K562 (cell line): ENCODE data around the gene WFDC6. TPM values are rescaled to one million over a fixed set of nuclear protein-coding genes. Genes with fewer than 3 reads are reported as not detected.
A peak's percentile ranks its signal among the peaks of the same experiment; 100 is the strongest.

Experiments used
- ATAC-seq: fragments of 200-7000 bp; cut with Tn5 transposase; 3 replicates; pipeline ENCODE4 v1.9.1; 2020; ENCODE audit warnings: moderate library complexity
- BruUV-seq: library from RNA; stranded (reverse); fragments of 400-500 nt; replicated peaks from 2 replicates; lab custom pipeline; 2021; lab: Mats Ljungman, UMichigan
- CTCF ChIA-PET: fragments of 300-600 bp; formaldehyde crosslinking; extraction: SDS; loops from one replicate; lab custom pipeline; 2021; ENCODE audit warnings: low intra/inter-chr PET ratio; lab: Yijun Ruan, JAX
- POLR2A ChIA-PET: fragments of 300-600, 350-650 bp; sonication (Branson Sonifier 250); formaldehyde crosslinking; extraction: SDS; loops from one replicate; lab custom pipeline; 2021; ENCODE audit warnings: antibody characterized with exemption, inconsistent platforms; lab: Yijun Ruan, JAX
- DNase-seq, 4 experiments: peaks; one replicate each; pipeline versions ENCODE4 v3.0.0 to v3.0.0-alpha.2; 2011 to 2018; ENCODE audit warnings: low spot score in 3 of 4, mixed read lengths in 3 of 4; ENCODE audit errors: extremely low read depth in 1 of 4
- FAIRE-seq: peaks from 2 replicates; lab custom pipeline; 2011; peaks lifted over from hg19 to GRCh38; lab: Jason Lieb, UNC
- H2AFZ ChIP-seq: 2 replicates; pipeline ENCODE4 v1.6.0; 2011; ENCODE audit warnings: low read depth, low read length, control low read depth, inconsistent platforms
- H3K27ac ChIP-seq: fragments of 200-600 bp; 3 replicates; pipeline ENCODE4 v1.8.0; 2011; ENCODE audit warnings: low read depth, mild to moderate bottlenecking, control low read depth, inconsistent platforms, low read length, moderate library complexity, mixed read lengths; ENCODE audit errors: extremely low read depth
- H3K27me3 ChIP-seq, 2 experiments: fragments of 300-600 bp in 1 of 2; 2 replicates in 1 of 2; 3 replicates in 1 of 2; pipeline versions ENCODE4 v1.6.0 to v1.8.0; 2011; ENCODE audit warnings: inconsistent platforms in 2 of 2, low read length in 2 of 2, mild to moderate bottlenecking in 1 of 2, mixed read lengths in 1 of 2, moderate library complexity in 1 of 2; ENCODE audit not compliant: control insufficient read depth in 2 of 2, insufficient read depth in 2 of 2
- H3K36me3 ChIP-seq: fragments of 300-600 bp; 3 replicates; pipeline ENCODE4 v1.8.0; 2011; ENCODE audit warnings: mild to moderate bottlenecking, low read length, inconsistent platforms; ENCODE audit not compliant: control insufficient read depth, insufficient read depth
- H3K4me1 ChIP-seq, 2 experiments: fragments of 200-600 bp in 1 of 2; replicated peaks in 1 of 2; 2 replicates in 1 of 2; 3 replicates in 1 of 2; pipeline versions ENCODE4 v1.5.1 to v1.8.0; 2011; ENCODE audit warnings: inconsistent platforms in 2 of 2, low read length in 2 of 2, mild to moderate bottlenecking in 1 of 2, mixed read lengths in 1 of 2, moderate library complexity in 1 of 2; ENCODE audit not compliant: control insufficient read depth in 2 of 2, insufficient read depth in 2 of 2
- H3K4me2 ChIP-seq: 2 replicates; pipeline ENCODE4 v1.6.1; 2011; ENCODE audit warnings: low read length, control low read depth, inconsistent platforms, mixed read lengths; ENCODE audit not compliant: insufficient read depth
- H3K4me3 ChIP-seq: fragments of 200-600 bp; sonication (generic), shearing (Covaris generic); 2 replicates; pipeline ENCODE4 v1.5.1; 2016; ENCODE audit warnings: control low read depth, inconsistent platforms
- H3K79me2 ChIP-seq: fragments of 200-600 bp; 3 replicates; pipeline ENCODE4 v1.8.0; 2011; ENCODE audit warnings: low read length, inconsistent platforms; ENCODE audit not compliant: control insufficient read depth, insufficient read depth
- H3K9ac ChIP-seq, 2 experiments: 2 replicates each; pipeline versions ENCODE4 v1.6.0 to v1.6.1; 2011; ENCODE audit warnings: low read depth in 2 of 2, low read length in 2 of 2, control low read depth in 1 of 2, inconsistent platforms in 1 of 2, mild to moderate bottlenecking in 1 of 2, mixed read lengths in 1 of 2; ENCODE audit not compliant: insufficient read depth in 1 of 2
- H3K9me1 ChIP-seq: one replicate; pipeline ENCODE4 v1.6.0; 2011; ENCODE audit warnings: inconsistent platforms, mild to moderate bottlenecking, low read length, moderate library complexity; ENCODE audit not compliant: control insufficient read depth, insufficient read depth
- H3K9me3 ChIP-seq: replicated peaks from 2 replicates; pipeline ENCODE4 v1.5.1; 2011; ENCODE audit warnings: low read depth, low read length, inconsistent platforms; ENCODE audit not compliant: control insufficient read depth, insufficient read depth
- H4K20me1 ChIP-seq: replicated peaks from 2 replicates; pipeline ENCODE4 v1.6.1; 2011; ENCODE audit warnings: low read length, inconsistent platforms, mixed read lengths; ENCODE audit not compliant: control insufficient read depth, insufficient read depth
- CREB1 ChIP-seq, 2 experiments: sonication (generic) in 1 of 2; formaldehyde crosslinking in 1 of 2; IDR thresholded peaks; 2 replicates each; pipeline versions ENCODE4 v1.6.1 to v1.8.0; 2012 to 2022; ENCODE audit warnings: inconsistent platforms in 1 of 2, mild to moderate bottlenecking in 1 of 2, missing genetic modification reagents in 1 of 2, moderate library complexity in 1 of 2
- DDX20 ChIP-seq: fragments of 450-650 bp; IDR thresholded peaks from 2 replicates; pipeline ENCODE4 v1.6.1; 2016; ENCODE audit warnings: missing genetic modification characterization, low read depth, mild to moderate bottlenecking, missing compliant biosample characterization, moderate library complexity
- EGR1 ChIP-seq: fragments of 450-650 bp; conservative IDR thresholded peaks from 2 replicates; pipeline ENCODE4 v1.6.1; 2017; ENCODE audit warnings: mild to moderate bottlenecking
- FOXA3 ChIP-seq, 2 experiments: fragments of 450-650 bp in 1 of 2; sonication (generic) in 1 of 2; formaldehyde crosslinking; IDR thresholded peaks in 1 of 2; conservative IDR thresholded peaks in 1 of 2; 2 replicates each; pipeline versions ENCODE4 v1.4.0 to v1.8.0; 2020 to 2022; ENCODE audit warnings: mild to moderate bottlenecking in 2 of 2, missing genetic modification reagents in 1 of 2
- RAD21 ChIP-seq, 2 experiments: fragments of 250-450 bp in 1 of 2; fragments of 450-650 bp in 1 of 2; sonication (Bioruptor Pico) in 1 of 2; formaldehyde crosslinking in 1 of 2; IDR thresholded peaks in 1 of 2; conservative IDR thresholded peaks in 1 of 2; 2 replicates each; pipeline versions ENCODE4 v1.4.0 to v1.8.0; 2020 to 2022; ENCODE audit warnings: mild to moderate bottlenecking in 2 of 2, moderate library complexity in 1 of 2
- SMC3 ChIP-seq: conservative IDR thresholded peaks from 2 replicates; pipeline ENCODE4 v1.6.1; 2011; ENCODE audit warnings: low read depth, low read length, improper control_type of control experiment; ENCODE audit not compliant: insufficient read depth
- TEAD4 ChIP-seq, 2 experiments: sonication (generic) in 1 of 2; formaldehyde crosslinking in 1 of 2; IDR thresholded peaks; 2 replicates each; pipeline versions ENCODE4 v1.6.1 to v1.8.0; 2012 to 2022; ENCODE audit warnings: borderline replicate concordance in 1 of 2, inconsistent platforms in 1 of 2, low read length in 1 of 2, mild to moderate bottlenecking in 1 of 2, missing genetic modification reagents in 1 of 2
- ZNF57 ChIP-seq: fragments of 450-650 bp; formaldehyde crosslinking; IDR thresholded peaks from 2 replicates; pipeline ENCODE4 v1.4.0; 2020; ENCODE audit warnings: mild to moderate bottlenecking, moderate library complexity
- ZNF584 ChIP-seq: fragments of 200-800 bp; sonication (Bioruptor generic); IDR thresholded peaks from 2 replicates; pipeline ENCODE4 v1.6.1; 2016; ENCODE audit warnings: low read depth, mild to moderate bottlenecking, missing genetic modification characterization, missing compliant biosample characterization
- ZNF780A ChIP-seq: fragments of 250-450 bp; sonication (Bioruptor Pico); IDR thresholded peaks from 2 replicates; pipeline ENCODE4 v1.5.0; 2021; ENCODE audit warnings: mild to moderate bottlenecking
- WGBS: fragments of 100-300 bp; shearing (Covaris generic); methylation state at CpG from one replicate; pipeline ENCODE4 v1.1.6; 2016; ENCODE audit warnings: low coverage, mixed read lengths; ENCODE audit not compliant: insufficient coverage; ENCODE audit errors: missing lambda C conversion rate; 5-methylcytosine and 5-hydroxymethylcytosine counted together
- in situ Hi-C: fragments of 300-500 bp; cut with MboI; formaldehyde crosslinking; loops from 4 replicates; pipeline ENCODE4 v1.15.0; 2018; ENCODE audit warnings: inconsistent platforms, mixed read lengths
- intact Hi-C: fragments of 100-400 bp; cut with micrococcal nuclease; formaldehyde crosslinking; loops from 2 replicates; pipeline ENCODE4 v1.14.2; 2022
- polyA plus RNA-seq, 8 experiments: library from polyadenylated mRNA; depleted of rRNA in 4 of 8; stranded (reverse) in 5 of 8; unstranded in 3 of 8; fragments of >200 nt; fragmentation: Nextera tagmentation in 2 of 8; fragmentation: Illumina TruSeq in 1 of 8; extraction: Ambion mirVana in 2 of 8; extraction: Trizol in 1 of 8; gene quantifications; 2 replicates each; pipeline versions ENCODE4 v1.2.1 to v1.2.3, GENCODE V29; 2011 to 2014; ENCODE audit warnings: inconsistent platforms in 1 of 8, missing spikeins in 1 of 8
- total RNA-seq, 7 experiments: library from RNA; depleted of rRNA in 6 of 7; stranded (reverse); fragments of >200 nt in 6 of 7; fragmentation: Illumina TruSeq in 2 of 7; extraction: Trizol in 2 of 7; gene quantifications; 2 replicates each; pipeline versions ENCODE4 v1.2.1 to v1.2.3, GENCODE V29; 2011 to 2021; ENCODE audit warnings: low replicate concordance in 1 of 7
- TF ChIP-seq, protein P1 (sequence below): fragments of 250-450 bp; sonication (Bioruptor Pico); IDR thresholded peaks from 2 replicates; pipeline ENCODE4 v1.4.0; 2020; ENCODE audit warnings: borderline replicate concordance
- TF ChIP-seq, protein P2 (sequence below), 3 experiments: IDR thresholded peaks in 2 of 3; conservative IDR thresholded peaks in 1 of 3; 2 replicates each; pipeline ENCODE4 v1.5.1; 2011 to 2012; ENCODE audit warnings: low read length in 3 of 3, mild to moderate bottlenecking in 3 of 3, control low read depth in 2 of 3, improper control_type of control experiment in 1 of 3, inconsistent platforms in 1 of 3, low read depth in 1 of 3, mixed read lengths in 1 of 3, moderate library complexity in 1 of 3; ENCODE audit not compliant: insufficient read depth in 2 of 3
- TF ChIP-seq, protein P3 (sequence below): sonication (generic); formaldehyde crosslinking; IDR thresholded peaks from 2 replicates; pipeline ENCODE4 v1.8.0; 2022; ENCODE audit warnings: missing genetic modification reagents, mild to moderate bottlenecking, borderline replicate concordance

Gene WFDC6
- total and polyA plus RNA-seq, 9 of the 15 experiments (the other 6 are each of a cell fraction or from before 2014, with no cell fraction given): not detected

DNA sequence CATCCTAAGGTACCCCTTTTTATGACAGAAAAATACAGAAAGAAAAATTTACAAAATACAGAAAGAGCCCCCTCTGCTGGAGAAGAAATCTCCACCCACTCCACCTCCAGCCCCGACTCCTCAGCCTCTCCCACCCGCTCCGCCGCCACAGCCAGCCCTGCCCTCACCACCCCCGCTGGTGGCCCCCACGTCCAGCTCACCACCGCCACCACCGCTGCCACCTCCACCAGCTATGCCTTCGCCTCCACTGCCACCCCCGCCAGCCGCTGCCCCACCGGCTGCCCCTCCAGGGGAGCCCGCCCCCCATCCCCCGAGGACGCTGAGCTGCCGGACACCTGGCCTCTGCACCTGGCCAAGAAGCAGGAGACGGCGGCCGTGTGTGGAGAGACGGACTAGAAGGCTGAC, 52.0 kb downstream of the WFDC6 start:
- CTCF ChIA-PET: interaction anchor here (0.8 kb wide), 1 partner anchor 165 kb away, joined by 3 read pairs; no protein-coding TSS in a partner anchor
- peak; percentile 86 for ATAC-seq

More for the DNA sequence above, 52.0 kb downstream of the WFDC6 start:
- Histone ChIP-seq H3K9me3 (no peaks in the 10 kb centered on the region), H3K27ac (no peak overlapping the region), H3K9ac (no peak overlapping the region), H3K4me1 (no peaks in the 10 kb centered on the region), H3K4me2 (no peak overlapping the region)
- no TSS peak for BruUV-seq
- no peak for FAIRE-seq
- POLR2A ChIA-PET: interaction anchor here (0.6 kb wide), 1 partner anchor 14 kb away, joined by 3 read pairs; no protein-coding TSS in a partner anchor
- TF ChIP-seq EGR1 (peak; percentile 42; the same call in 1 of the 2 replicates), DDX20 (tag) (no peak), FOXA3 (CRISPR knock-in tag; conservative IDR thresholded peaks at IDR 0.05 in 1 of 2, IDR thresholded peaks at IDR 0.05 in 1 of 2) (no peak), ZNF57 (no peak), CREB1 (IDR thresholded peaks at IDR 0.05) (no peak), CREB1 (CRISPR knock-in tag; IDR thresholded peaks at IDR 0.05) (no peak), TEAD4 (IDR thresholded peaks at IDR 0.05; ENCODE audit: low read length) (no peak), TEAD4 (CRISPR knock-in tag; IDR thresholded peaks at IDR 0.05; ENCODE audit: borderline replicate concordance) (no peak), ZNF780A (CRISPR knock-in tag) (no peak), RAD21 (CRISPR knock-in tag; conservative IDR thresholded peaks at IDR 0.05 in 1 of 2, IDR thresholded peaks at IDR 0.05 in 1 of 2) (peak in 1 of 2 experiments; percentile 36; a peak in 1 of 4 replicates), ZNF584 (CRISPR knock-in tag) (no peak), SMC3 (peak; percentile 8; the same call in 1 of the 2 replicates)
- TF ChIP-seq, protein P1, sequence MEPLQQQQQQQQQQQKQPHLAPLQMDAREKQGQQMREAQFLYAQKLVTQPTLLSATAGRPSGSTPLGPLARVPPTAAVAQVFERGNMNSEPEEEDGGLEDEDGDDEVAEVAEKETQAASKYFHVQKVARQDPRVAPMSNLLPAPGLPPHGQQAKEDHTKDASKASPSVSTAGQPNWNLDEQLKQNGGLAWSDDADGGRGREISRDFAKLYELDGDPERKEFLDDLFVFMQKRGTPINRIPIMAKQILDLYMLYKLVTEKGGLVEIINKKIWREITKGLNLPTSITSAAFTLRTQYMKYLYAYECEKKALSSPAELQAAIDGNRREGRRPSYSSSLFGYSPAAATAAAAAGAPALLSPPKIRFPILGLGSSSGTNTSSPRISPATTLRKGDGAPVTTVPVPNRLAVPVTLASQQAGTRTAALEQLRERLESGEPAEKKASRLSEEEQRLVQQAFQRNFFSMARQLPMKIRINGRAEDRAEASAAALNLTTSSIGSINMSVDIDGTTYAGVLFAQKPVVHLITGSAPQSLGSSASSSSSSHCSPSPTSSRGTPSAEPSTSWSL (CRISPR knock-in tag): no peak
- TF ChIP-seq, protein P2, sequence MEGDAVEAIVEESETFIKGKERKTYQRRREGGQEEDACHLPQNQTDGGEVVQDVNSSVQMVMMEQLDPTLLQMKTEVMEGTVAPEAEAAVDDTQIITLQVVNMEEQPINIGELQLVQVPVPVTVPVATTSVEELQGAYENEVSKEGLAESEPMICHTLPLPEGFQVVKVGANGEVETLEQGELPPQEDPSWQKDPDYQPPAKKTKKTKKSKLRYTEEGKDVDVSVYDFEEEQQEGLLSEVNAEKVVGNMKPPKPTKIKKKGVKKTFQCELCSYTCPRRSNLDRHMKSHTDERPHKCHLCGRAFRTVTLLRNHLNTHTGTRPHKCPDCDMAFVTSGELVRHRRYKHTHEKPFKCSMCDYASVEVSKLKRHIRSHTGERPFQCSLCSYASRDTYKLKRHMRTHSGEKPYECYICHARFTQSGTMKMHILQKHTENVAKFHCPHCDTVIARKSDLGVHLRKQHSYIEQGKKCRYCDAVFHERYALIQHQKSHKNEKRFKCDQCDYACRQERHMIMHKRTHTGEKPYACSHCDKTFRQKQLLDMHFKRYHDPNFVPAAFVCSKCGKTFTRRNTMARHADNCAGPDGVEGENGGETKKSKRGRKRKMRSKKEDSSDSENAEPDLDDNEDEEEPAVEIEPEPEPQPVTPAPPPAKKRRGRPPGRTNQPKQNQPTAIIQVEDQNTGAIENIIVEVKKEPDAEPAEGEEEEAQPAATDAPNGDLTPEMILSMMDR (IDR thresholded peaks at IDR 0.05 in 2 of 3, conservative IDR thresholded peaks at IDR 0.05 in 1 of 3; ENCODE audit: insufficient read depth in 2 of 3, low read depth in 1 of 3, low read length in 3 of 3): peak in 2 of 3 experiments; percentile 42 to 44; a peak in 3 of 6 replicates
- TF ChIP-seq, protein P3, sequence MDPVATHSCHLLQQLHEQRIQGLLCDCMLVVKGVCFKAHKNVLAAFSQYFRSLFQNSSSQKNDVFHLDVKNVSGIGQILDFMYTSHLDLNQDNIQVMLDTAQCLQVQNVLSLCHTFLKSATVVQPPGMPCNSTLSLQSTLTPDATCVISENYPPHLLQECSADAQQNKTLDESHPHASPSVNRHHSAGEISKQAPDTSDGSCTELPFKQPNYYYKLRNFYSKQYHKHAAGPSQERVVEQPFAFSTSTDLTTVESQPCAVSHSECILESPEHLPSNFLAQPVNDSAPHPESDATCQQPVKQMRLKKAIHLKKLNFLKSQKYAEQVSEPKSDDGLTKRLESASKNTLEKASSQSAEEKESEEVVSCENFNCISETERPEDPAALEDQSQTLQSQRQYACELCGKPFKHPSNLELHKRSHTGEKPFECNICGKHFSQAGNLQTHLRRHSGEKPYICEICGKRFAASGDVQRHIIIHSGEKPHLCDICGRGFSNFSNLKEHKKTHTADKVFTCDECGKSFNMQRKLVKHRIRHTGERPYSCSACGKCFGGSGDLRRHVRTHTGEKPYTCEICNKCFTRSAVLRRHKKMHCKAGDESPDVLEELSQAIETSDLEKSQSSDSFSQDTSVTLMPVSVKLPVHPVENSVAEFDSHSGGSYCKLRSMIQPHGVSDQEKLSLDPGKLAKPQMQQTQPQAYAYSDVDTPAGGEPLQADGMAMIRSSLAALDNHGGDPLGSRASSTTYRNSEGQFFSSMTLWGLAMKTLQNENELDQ (CRISPR knock-in tag): no peak
- TF ChIP-seq, all 486 proteins: peak for 4
- Histone ChIP-seq H2AFZ (no peak overlapping the region), H3K79me2 (no peaks in the 10 kb centered on the region), H4K20me1 (no peaks in the 10 kb centered on the region; the same call in 1 of the 2 replicates), H3K27me3 (peaks cover 11 to 34% of the 10 kb centered on the region in 2 experiments; a peak in 4 of 5 replicates), H3K36me3 (no peaks in the 10 kb centered on the region), H3K4me3 (no peak overlapping the region), H3K9me1 (no peaks in the 10 kb centered on the region)
- 9% methylated on average over 8 of the region's 20 CpGs for WGBS
- in situ Hi-C loops: no loop called here
- intact Hi-C loops: no loop called here
- peak; percentile 22 to 52 (median 42) for DNase-seq
